GM21528 (cell line): ENCODE results near the gene VSTM5.
"Not testable (repeated sequence)": the region's sequence is repeated elsewhere in the genome, so short reads cannot be mapped to it uniquely, and the experiment has no call there.

ENCODE experiments used
- ATAC-seq: cut with Tn5 transposase; IDR thresholded peaks from one replicate; pipeline ENCODE4 v1.9.1; 2021; ENCODE audit warnings: mild to moderate bottlenecking, moderate library complexity; ENCODE audit not compliant: unreplicated experiment, low FRiP score

Gene VSTM5

GRCh38 chr11:93850594-93851018 is at the start of gene VSTM5:
Gene VSTM5 (minus strand): TSS chr11:93850618. CDS start chr11:93850502, 116 bp downstream.
- no peak for ATAC-seq

DNA sequence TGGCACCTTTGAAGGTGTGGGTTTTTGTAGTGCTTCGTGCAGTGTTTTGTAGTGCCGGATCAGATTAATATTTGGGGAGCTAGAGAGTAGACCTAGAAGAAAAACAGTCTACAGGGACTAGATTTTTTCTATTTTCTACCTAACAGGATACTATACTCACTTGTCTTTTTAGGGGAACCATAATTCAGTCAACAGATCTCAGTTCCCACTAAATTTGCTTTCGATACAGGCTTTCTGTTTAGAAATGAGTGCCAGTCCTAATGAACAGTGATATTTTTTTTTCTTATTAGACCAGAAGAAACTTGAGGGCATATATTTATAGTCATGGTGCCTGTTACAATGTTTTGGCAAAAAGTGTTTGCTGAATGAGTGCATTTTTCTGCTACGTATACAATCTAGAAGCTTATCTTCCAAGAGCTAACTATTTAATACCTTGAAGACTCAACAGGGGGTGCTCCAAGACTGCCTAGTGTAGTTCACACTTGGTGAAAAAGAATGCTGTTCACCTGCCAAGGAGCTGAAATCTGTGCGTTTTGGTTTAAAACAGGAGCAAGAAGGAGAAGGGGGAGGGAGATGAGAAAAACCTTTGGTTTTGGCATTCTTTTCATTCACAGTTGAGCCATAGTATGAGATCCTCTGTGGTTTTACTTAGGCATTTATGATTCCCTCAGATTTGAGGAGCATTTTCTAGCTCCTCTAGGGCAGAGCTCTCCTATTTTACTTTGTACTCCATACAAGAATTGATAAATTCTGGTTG is 44.9 kb upstream of the VSTM5 start:
- ATAC-seq, result no peak

DNA sequence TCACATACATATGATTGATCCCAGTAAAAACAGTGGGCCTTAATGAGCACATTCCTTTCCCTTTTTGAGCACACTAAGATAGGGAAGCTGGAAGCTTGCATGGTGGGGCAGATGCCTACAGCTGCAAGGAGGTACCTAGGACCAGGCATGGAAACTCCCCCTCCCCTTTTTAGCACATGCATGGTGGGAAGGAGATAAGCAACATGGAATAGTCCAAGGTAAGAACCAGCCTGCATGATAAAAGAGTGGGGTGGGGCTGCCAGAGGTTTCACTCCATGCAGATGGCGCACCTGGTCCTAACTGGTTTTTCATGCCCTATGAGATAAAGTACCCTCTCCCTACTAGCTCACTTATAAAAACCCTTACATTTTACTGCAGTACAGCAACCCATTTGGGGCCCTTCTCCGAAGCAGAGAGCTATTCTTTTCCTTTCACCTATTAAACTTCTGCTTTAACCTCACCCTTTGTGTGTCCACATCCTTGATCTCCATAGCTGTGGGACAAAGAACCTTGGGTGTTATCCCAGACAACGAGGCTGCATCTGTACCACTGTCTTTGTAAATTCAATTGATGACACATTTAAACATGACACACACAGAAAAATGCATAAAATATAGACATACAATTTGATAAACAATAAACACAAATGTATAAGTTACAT is 40.1 kb upstream of the VSTM5 start:
- no peak for ATAC-seq

GRCh38 chr11:93887111-93887510 is 36.7 kb upstream of the VSTM5 start:
- no peak for ATAC-seq

- ATAC-seq, result not testable (repeated sequence)
Observed at GRCh38 chr11:93879114-93879513, 28.7 kb upstream of the VSTM5 start.

DNA sequence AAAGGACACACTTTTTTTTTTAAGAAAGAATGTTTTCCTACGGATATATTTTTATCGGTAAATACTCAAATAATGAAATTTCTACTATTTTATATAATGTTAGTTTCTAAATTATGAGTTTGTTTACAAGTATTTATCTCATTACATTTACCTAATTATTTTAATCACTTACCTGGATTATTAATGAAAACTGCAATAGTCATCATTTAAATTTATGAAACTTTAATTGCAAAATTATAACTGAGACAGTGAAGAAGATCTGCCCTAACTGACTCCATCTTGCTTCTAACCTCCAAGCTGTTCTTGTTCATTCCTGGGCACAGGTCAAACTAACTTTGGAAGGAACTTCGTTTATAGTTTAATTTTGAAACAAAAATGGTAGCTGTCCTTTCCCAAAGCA is 25.2 kb upstream of the VSTM5 start:
- no peak for ATAC-seq

GRCh38 chr11:93871526-93871925 is 21.1 kb upstream of the VSTM5 start:
- ATAC-seq, result no peak

- no peak for ATAC-seq
Observed at GRCh38 chr11:93870616-93871015, 20.2 kb upstream of the VSTM5 start.

DNA sequence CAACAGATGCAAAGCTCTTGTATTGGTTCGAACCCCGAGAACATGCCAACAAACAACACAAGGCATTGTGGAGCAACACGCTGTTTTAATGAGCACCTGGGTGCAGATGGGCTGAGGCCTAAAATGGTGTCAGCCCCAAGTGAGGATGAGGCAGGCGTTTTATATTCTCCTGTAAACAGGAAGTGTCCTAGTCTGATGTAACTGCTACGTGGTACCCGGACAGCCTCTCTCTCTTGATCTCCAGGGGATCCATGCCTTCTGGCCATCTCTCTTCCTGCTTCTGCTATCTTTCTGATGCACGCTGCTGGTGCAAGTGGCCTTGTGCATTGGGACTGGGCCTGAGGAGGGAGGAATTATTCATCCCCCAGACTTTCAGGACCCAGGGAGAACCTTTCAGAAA is 19.4 kb upstream of the VSTM5 start:
- no peak for ATAC-seq

GRCh38 chr11:93868404-93868803 is 18.0 kb upstream of the VSTM5 start:
- not testable (repeated sequence) for ATAC-seq

- no peak for ATAC-seq
Observed at GRCh38 chr11:93861808-93862207, 11.4 kb upstream of the VSTM5 start.

DNA sequence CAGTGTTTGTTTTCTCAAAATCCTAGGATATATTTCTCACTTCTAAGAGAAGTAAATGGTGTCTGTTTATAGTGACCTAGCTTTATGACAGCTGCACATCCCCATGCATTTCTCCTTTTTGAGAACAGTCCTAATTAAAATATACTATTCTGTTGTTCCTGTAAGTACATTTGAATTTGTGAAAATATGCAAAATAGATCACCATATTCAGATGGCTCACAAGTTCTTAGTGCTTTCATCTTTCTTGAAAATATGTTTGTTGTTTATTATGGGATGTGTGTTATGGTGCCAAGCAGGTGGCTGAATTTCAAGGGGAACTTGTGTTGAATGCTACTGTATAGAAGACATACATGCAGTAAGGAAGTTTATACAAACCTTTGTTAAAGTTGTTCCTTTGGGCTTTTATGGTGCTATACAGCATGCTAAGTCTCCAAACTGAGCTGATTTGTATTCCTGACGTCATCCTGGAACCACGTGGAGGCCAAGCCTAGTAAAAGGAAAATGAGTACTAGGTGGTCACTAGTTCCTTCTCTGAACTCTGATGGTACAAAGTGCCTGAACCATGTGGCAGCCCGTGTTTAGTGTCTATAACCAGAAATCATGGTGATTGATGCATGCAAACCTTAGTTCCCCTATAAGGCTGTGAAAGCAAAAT is 7.8 kb upstream of the VSTM5 start:
- no peak for ATAC-seq

GRCh38 chr11:93857413-93858120 is 7.1 kb upstream of the VSTM5 start:
- ATAC-seq, result no peak

DNA sequence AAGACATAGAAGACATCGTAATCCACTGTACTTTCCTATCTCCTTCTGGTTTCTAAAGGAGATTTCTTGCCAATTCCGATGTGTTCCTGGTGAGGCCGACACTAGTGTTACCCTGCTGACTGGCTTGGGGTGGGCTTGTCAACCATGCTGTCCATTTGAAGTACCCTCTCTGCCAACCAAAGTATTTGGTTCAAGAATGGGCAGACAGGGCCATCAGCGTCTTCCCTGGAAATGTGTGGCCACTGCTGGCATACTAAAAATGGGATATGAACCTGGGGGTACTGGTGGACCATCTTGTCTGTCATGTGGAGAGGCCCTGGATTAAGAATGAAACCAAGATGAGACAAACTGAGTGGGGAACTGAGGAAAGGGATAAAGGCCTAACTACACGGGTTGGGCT is 1.8 kb upstream of the VSTM5 start:
- no peak for ATAC-seq

DNA sequence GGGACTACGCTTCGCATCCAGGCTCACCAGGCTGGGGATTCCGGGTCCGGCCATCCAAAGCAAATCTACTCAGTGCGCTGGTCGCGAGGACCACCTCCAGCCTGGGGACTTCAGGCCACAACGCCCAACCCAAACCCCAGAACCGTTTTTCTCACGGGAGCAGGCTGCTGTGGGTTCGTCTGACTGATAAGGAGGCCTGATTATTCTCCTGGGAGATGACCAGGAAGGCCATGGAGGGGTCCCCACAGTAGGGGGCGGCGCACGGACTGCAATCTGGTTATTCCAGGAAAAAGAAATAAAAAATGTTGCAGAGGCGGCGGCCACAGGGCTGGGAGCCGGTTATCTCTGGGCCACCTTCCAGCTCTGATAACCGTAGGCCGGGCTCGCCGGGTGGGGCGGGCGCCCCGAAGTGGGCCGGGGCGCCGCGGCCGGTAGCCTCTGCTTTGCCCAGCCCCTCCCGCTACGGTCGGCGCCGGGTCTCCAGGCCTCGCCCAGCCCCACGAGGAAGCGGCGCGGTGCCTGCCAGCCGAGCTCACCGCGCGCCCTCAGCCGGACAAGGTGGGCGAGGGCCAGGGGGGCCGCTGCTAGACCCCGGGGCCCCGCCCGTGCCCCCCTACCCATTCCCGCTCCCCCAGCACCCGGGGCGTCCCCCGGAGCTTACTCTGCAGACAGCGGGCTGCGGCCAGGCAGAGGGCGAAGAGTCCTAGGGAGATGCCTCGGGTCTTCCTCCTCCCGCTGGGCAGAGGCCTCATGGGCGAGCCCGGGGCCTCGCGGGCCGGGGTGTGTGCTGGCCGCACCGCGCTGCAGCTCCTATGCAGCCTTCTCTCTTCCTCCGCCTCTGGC is 446 bp downstream of the VSTM5 start:
- no peak for ATAC-seq

GRCh38 chr11:93849201-93849600 is 1.2 kb downstream of the VSTM5 start:
- no peak for ATAC-seq

GRCh38 chr11:93846411-93846810 is 4.0 kb downstream of the VSTM5 start:
- ATAC-seq, result no peak

GRCh38 chr11:93845181-93846092 is 5.0 kb downstream of the VSTM5 start:
- ATAC-seq, result no peak

GRCh38 chr11:93844568-93844967 is 5.8 kb downstream of the VSTM5 start:
- no peak for ATAC-seq
